Measurements from ENCODE around the gene RXRA. TPM values are rescaled to one million over a fixed set of nuclear protein-coding genes. Genes with fewer than 3 reads are reported as not detected.

The RXRA gene
- total and polyA plus RNA-seq, 2 donors (not counting 3 experiments of a cell fraction or from before 2014, with no cell fraction given), result 15.4 to 37.4 TPM

DNA sequence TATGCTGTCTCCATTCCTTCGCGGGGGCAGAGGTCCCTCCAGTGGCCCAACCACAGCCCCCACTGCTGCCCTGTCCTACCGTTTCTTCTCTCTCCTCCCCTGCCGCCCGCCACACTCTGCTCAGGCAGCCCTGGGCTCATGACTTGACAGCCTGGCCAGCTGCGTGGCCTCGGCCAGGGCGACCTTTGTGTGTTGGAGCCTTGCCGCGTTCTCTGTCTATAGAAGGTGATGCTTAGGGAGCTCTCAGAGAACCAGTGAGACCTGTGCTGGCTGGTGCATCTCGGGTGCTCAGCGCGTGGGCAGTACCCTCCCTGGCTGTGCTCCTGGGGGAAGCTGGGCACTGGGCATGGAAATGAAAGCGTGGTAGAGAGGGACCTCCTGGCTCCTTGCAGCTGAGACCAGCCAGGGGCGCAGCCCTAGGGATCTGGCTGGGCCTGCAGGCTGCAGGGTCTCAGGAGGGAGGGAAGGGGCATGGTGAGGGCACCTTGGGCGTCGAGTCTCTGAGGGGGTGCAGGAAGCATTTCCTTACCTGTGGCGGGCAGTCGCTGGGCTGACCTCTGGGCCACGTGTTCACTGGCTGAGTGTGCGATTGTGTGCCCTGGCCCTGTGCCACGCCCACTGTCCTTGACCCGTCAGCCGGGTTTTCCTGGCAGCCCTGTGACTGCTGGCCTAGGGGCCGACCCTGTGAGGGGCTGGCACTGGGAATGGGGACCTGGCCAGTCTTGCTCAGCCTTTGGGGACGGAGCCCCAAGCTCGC, 50.3 kb downstream of the RXRA start:
- H3K27me3 ChIP-seq (ENCODE audit: control insufficient read depth in 2 of 2, insufficient read depth in 2 of 2, low read length in 2 of 2), result no peaks in the 10 kb centered on the region
- FAIRE-seq (no peak), DNase-seq (ENCODE audit: low read depth, low spot score) (peak; percentile 22)
- ChIA-PET POLR2A (interaction anchor here (0.5 kb wide), 1 partner anchor 69 kb away, joined by 3 read pairs; no protein-coding TSS in a partner anchor), CTCF (interaction anchor here (0.9 to 2.7 kb wide), 5 partner anchors 10 to 66 kb away, joined by 3 to 7 read pairs (median 3); no protein-coding TSS in a partner anchor)
- no peak overlapping the region for H3K27ac ChIP-seq (ENCODE audit: insufficient read depth, low read depth, low read length)
- H3K36me3 ChIP-seq (ENCODE audit: control insufficient read depth in 2 of 2, extremely low read depth in 1 of 2, insufficient read depth in 2 of 2, low read length in 2 of 2), result no peaks in the 10 kb centered on the region
- H2AFZ ChIP-seq (ENCODE audit: low read depth, low read length), result no peak overlapping the region
- H3K4me2 ChIP-seq (ENCODE audit: insufficient read depth, low read length), result no peak overlapping the region
- dilution Hi-C loops (cut with MboI; ENCODE audit: extremely low pct_ligation_motif_present, low sequenced_read_pairs), result no loop called here
- BruUV-seq (replicated peaks), result no TSS peak
- no peak overlapping the region for H3K4me3 ChIP-seq (replicated peaks in 1 of 3; ENCODE audit: insufficient read depth in 1 of 3, low read depth in 1 of 3, low read length in 3 of 3)
- intact Hi-C loops (cut with micrococcal nuclease), result loop anchor here (1.0 to 5.0 kb wide), 2 partner anchors 17 to 36 kb away; no protein-coding TSS in a partner anchor
- H3K4me1 ChIP-seq (ENCODE audit: control insufficient read depth, extremely low read depth, insufficient read depth, low read length), result peaks cover 36% of the 10 kb centered on the region
- peaks cover 32% of the 10 kb centered on the region for H3K79me2 ChIP-seq (ENCODE audit: control insufficient read depth, insufficient read depth, low read length)
- H4K20me1 ChIP-seq (replicated peaks; ENCODE audit: control insufficient read depth, extremely low read depth, insufficient read depth, low read length), result no peaks in the 10 kb centered on the region
- TF ChIP-seq FOS (IDR thresholded peaks at IDR 0.05; ENCODE audit: borderline replicate concordance, insufficient read depth, low read length) (no peak), JUN (IDR thresholded peaks at IDR 0.05; ENCODE audit: borderline replicate concordance, insufficient read depth, insufficient read length, low read depth) (no peak), EZH2 (IDR thresholded peaks at IDR 0.05; ENCODE audit: borderline replicate concordance, low read depth, low read length, severe bottlenecking) (no peak), POLR2AphosphoS5 (IDR thresholded peaks at IDR 0.05; ENCODE audit: insufficient read depth, low read depth, low read length) (no peak), MYC (IDR thresholded peaks at IDR 0.05; ENCODE audit: low read depth, low read length) (no peak), GATA2 (IDR thresholded peaks at IDR 0.05; ENCODE audit: insufficient read depth, insufficient read length, low read depth, low read length) (no peak), POLR2A (IDR thresholded peaks at IDR 0.05; ENCODE audit: low read depth, low read length) (no peak)
- TF ChIP-seq, protein P1, sequence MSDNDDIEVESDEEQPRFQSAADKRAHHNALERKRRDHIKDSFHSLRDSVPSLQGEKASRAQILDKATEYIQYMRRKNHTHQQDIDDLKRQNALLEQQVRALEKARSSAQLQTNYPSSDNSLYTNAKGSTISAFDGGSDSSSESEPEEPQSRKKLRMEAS (IDR thresholded peaks at IDR 0.05; ENCODE audit: insufficient read depth, insufficient read length), result no peak
- TF ChIP-seq, protein P2, sequence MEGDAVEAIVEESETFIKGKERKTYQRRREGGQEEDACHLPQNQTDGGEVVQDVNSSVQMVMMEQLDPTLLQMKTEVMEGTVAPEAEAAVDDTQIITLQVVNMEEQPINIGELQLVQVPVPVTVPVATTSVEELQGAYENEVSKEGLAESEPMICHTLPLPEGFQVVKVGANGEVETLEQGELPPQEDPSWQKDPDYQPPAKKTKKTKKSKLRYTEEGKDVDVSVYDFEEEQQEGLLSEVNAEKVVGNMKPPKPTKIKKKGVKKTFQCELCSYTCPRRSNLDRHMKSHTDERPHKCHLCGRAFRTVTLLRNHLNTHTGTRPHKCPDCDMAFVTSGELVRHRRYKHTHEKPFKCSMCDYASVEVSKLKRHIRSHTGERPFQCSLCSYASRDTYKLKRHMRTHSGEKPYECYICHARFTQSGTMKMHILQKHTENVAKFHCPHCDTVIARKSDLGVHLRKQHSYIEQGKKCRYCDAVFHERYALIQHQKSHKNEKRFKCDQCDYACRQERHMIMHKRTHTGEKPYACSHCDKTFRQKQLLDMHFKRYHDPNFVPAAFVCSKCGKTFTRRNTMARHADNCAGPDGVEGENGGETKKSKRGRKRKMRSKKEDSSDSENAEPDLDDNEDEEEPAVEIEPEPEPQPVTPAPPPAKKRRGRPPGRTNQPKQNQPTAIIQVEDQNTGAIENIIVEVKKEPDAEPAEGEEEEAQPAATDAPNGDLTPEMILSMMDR (IDR thresholded peaks at IDR 0.05; ENCODE audit: extremely low read depth in 1 of 2, insufficient read depth in 1 of 2, low read depth in 1 of 2, low read length in 2 of 2), result no peak
- H3K9ac ChIP-seq (replicated peaks; ENCODE audit: extremely low read depth, insufficient read depth, low read length), result no peak overlapping the region
- no peaks in the 10 kb centered on the region for H3K9me3 ChIP-seq (replicated peaks; ENCODE audit: control insufficient read depth, insufficient read depth, low read length)
- H3K9me1 ChIP-seq (replicated peaks; ENCODE audit: control insufficient read depth, extremely low read depth, insufficient read depth, low read length), result no peaks in the 10 kb centered on the region

All from endothelial cell of umbilical vein (primary cell).